ENCODE results near the gene TNS4.

- TF ChIP-seq CTCF (conservative IDR thresholded peaks at IDR 0.05 in 1 of 2, IDR thresholded peaks at IDR 0.05 in 1 of 2; ENCODE audit: low read depth in 1 of 2, low read length in 2 of 2) (no peak), EZH2 (IDR thresholded peaks at IDR 0.05; ENCODE audit: low read length, missing control alignments) (no peak)
Observed at GRCh38 chr17:40524243-40524965, 23.0 kb upstream of the TNS4 start.

Measured in fibroblast of lung (primary cell).